K562 (cell line): Measurements from ENCODE around the gene CEBPE. TPM values are rescaled to one million over a fixed set of nuclear protein-coding genes. Genes with fewer than 3 reads are reported as not detected.

ENCODE experiments used
- E2F5 ChIP-seq: sonication (generic); formaldehyde crosslinking; IDR thresholded peaks from 2 replicates; pipeline ENCODE4 v1.8.0; 2022; ENCODE audit warnings: mild to moderate bottlenecking, missing genetic modification reagents
- HDAC1 ChIP-seq, 2 experiments: fragments of 450-650 bp; IDR thresholded peaks; 2 replicates each; pipeline ENCODE4 v1.6.1; 2016 to 2017; ENCODE audit warnings: inconsistent platforms in 1 of 2, mild to moderate bottlenecking in 1 of 2, moderate library complexity in 1 of 2
- HNRNPH1 ChIP-seq: fragments of 200-400 bp; formaldehyde crosslinking; optimal IDR thresholded peaks from 2 replicates; pipeline ENCODE3; 2017; ENCODE audit warnings: low read depth, mild to moderate bottlenecking, low read length, moderate library complexity
- HNRNPUL1 ChIP-seq: fragments of 200-400 bp; formaldehyde crosslinking; IDR thresholded peaks from 2 replicates; pipeline ENCODE4 v1.6.1; 2017; ENCODE audit warnings: low read length
- HOMEZ ChIP-seq: fragments of 250-450 bp; sonication (Bioruptor Pico); IDR thresholded peaks from 2 replicates; pipeline ENCODE4 v1.4.0; 2020; ENCODE audit warnings: mild to moderate bottlenecking, moderate library complexity
- MYC ChIP-seq, 2 experiments: fragments of 250-450 bp in 1 of 2; sonication (Bioruptor Pico) in 1 of 2; IDR thresholded peaks; 2 replicates each; pipeline versions ENCODE4 v1.5.1 to v1.6.1; 2012 to 2021; ENCODE audit warnings: low read depth in 2 of 2, borderline replicate concordance in 1 of 2, improper control_type of control experiment in 1 of 2, low read length in 1 of 2, mild to moderate bottlenecking in 1 of 2, moderate library complexity in 1 of 2
- NCOR1 ChIP-seq: fragments of 450-650 bp; IDR thresholded peaks from 2 replicates; pipeline ENCODE4 v1.6.1; 2016; ENCODE audit warnings: mild to moderate bottlenecking, moderate library complexity
- ZNF184 ChIP-seq: sonication (generic); formaldehyde crosslinking; IDR thresholded peaks from 2 replicates; pipeline ENCODE4 v1.5.0; 2020; ENCODE audit warnings: missing genetic modification reagents
- ZNF280A ChIP-seq: fragments of 450-650 bp; IDR thresholded peaks from 2 replicates; pipeline ENCODE4 v1.6.1; 2018; ENCODE audit warnings: mild to moderate bottlenecking, low read depth; ENCODE audit not compliant: partially characterized antibody
- polyA plus RNA-seq, 8 experiments: library from polyadenylated mRNA; depleted of rRNA in 4 of 8; stranded (reverse) in 5 of 8; unstranded in 3 of 8; fragments of >200 nt; fragmentation: Nextera tagmentation in 2 of 8; fragmentation: Illumina TruSeq in 1 of 8; extraction: Ambion mirVana in 2 of 8; extraction: Trizol in 1 of 8; gene quantifications; 2 replicates each; pipeline versions ENCODE4 v1.2.1 to v1.2.3, GENCODE V29; 2011 to 2014; ENCODE audit warnings: inconsistent platforms in 1 of 8, missing spikeins in 1 of 8
- total RNA-seq, 7 experiments: library from RNA; depleted of rRNA in 6 of 7; stranded (reverse); fragments of >200 nt in 6 of 7; fragmentation: Illumina TruSeq in 2 of 7; extraction: Trizol in 2 of 7; gene quantifications; 2 replicates each; pipeline versions ENCODE4 v1.2.1 to v1.2.3, GENCODE V29; 2011 to 2021; ENCODE audit warnings: low replicate concordance in 1 of 7
- TF ChIP-seq, protein P1 (sequence below): fragments of 250-450 bp; sonication (Bioruptor Pico); IDR thresholded peaks from 2 replicates; pipeline ENCODE4 v1.8.0; 2021; ENCODE audit warnings: moderate library complexity, mild to moderate bottlenecking, inconsistent platforms
- TF ChIP-seq, protein P2 (sequence below): fragments of 250-450 bp; sonication (Bioruptor Pico); IDR thresholded peaks from 2 replicates; pipeline ENCODE4 v1.5.0; 2021; ENCODE audit warnings: mild to moderate bottlenecking, moderate library complexity
- TF ChIP-seq, protein P3 (sequence below): fragments of 250-450 bp; sonication (Bioruptor Pico); IDR thresholded peaks from 2 replicates; pipeline ENCODE4 v1.5.0; 2020; ENCODE audit warnings: mild to moderate bottlenecking

CEBPE gene
- total and polyA plus RNA-seq, 9 of the 15 experiments (the other 6 are each of a cell fraction or from before 2014, with no cell fraction given): 0.09 to 0.15 (median 0.13) TPM; not detected in 6

DNA sequence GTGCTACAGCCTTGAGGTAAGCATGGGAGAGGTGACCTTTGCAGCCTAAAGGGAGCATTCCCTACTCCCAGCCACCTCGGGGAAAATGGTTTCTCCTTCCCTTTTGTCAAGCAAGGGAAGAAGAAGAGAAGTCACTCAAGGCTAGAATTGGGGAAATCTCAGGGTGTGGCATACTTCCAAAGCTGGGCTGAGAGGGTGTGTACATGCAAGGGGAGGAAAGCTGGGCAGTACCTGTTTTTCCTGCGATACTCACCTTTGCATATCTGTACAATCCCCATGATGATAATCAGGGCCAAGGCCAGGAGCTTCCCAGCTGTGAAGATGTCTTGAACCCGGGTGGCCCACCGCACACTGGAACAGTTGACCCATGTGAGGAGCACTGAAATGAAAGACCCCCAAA, 23.8 kb upstream of the CEBPE start (continued):
- TF ChIP-seq, protein P1, sequence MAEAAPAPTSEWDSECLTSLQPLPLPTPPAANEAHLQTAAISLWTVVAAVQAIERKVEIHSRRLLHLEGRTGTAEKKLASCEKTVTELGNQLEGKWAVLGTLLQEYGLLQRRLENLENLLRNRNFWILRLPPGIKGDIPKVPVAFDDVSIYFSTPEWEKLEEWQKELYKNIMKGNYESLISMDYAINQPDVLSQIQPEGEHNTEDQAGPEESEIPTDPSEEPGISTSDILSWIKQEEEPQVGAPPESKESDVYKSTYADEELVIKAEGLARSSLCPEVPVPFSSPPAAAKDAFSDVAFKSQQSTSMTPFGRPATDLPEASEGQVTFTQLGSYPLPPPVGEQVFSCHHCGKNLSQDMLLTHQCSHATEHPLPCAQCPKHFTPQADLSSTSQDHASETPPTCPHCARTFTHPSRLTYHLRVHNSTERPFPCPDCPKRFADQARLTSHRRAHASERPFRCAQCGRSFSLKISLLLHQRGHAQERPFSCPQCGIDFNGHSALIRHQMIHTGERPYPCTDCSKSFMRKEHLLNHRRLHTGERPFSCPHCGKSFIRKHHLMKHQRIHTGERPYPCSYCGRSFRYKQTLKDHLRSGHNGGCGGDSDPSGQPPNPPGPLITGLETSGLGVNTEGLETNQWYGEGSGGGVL: no peak
- TF ChIP-seq, protein P2, sequence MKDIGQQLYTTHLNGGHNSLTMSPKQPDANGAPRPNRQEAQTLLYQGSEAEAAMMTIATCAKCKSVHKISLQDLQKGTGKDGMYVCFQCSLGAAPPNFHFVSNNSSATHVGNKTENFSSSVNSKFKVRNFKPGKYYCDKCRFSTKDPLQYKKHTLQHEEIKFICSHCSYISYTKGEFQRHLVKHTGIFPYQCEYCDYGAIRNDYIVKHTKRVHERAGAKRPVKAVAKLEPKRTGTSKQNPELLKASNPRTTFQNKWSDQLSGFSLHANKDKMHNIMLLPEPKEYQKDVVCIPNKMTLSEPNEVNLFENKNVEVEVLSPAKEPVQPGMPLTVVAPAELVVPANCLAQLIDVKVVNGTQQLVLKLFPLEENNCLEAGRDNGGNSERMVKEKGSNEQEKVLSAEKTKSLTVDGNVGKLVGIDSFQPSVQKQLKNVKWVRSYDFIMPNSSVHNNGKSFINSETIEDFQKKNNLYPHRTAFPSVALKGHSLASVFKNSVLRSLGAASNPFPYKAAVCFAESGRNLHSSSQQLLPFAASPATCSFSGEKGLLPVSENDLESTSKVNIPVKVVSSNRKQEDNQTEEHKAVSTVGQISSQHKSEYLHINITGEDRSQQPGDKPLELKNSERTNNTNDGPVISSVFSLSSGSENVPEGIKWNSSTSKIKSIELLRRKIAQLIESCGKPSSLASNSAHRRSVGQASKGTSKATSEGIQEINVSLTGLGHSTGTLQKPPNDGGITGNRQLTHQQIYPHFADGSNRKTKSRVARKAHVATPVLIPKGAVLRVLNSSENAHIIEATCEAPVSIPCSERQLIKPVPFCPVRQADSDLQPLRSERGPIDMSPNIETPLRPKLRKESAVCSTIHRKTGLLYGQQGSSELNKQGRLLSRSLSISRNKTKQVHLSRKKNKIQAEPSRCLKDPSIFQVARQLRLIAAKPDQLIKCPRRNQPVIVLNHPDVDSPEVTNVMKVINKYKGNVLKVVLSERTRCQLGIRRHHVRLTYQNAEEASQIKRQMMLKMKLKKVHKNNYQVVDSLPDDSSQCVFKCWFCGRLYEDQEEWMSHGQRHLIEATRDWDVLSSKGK: no peak
- TF ChIP-seq MYC (IDR thresholded peaks at IDR 0.05; ENCODE audit: low read depth, low read length) (no peak), MYC (CRISPR knock-in tag; IDR thresholded peaks at IDR 0.05; ENCODE audit: borderline replicate concordance, low read depth) (no peak), ZNF184 (CRISPR knock-in tag) (no peak), HNRNPH1 (no peak), HOMEZ (CRISPR knock-in tag) (no peak), HNRNPUL1 (no peak), NCOR1 (no peak), ZNF280A (no peak), HDAC1 (IDR thresholded peaks at IDR 0.05) (no peak), E2F5 (no peak)
- TF ChIP-seq, protein P3, sequence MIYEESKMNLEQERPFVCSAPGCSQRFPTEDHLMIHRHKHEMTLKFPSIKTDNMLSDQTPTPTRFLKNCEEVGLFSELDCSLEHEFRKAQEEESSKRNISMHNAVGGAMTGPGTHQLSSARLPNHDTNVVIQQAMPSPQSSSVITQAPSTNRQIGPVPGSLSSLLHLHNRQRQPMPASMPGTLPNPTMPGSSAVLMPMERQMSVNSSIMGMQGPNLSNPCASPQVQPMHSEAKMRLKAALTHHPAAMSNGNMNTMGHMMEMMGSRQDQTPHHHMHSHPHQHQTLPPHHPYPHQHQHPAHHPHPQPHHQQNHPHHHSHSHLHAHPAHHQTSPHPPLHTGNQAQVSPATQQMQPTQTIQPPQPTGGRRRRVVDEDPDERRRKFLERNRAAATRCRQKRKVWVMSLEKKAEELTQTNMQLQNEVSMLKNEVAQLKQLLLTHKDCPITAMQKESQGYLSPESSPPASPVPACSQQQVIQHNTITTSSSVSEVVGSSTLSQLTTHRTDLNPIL (CRISPR knock-in tag): no peak
